Metanephros (tissue), 2 donors: ENCODE results near the gene NXPE1. TPM values are rescaled to one million over a fixed set of nuclear protein-coding genes. Genes with fewer than 3 reads are reported as not detected.

Source experiments
- small RNA-seq: library from RNA; depleted of rRNA; stranded (forward); fragments of <200 nt; gene quantifications from one replicate; pipeline ENCODE3, GENCODE V24; 2014; ENCODE audit warnings: low replicate concordance
- total RNA-seq: library from RNA; depleted of rRNA; stranded (reverse); fragments of >200 nt; gene quantifications from one replicate; pipeline ENCODE4 v1.2.3, GENCODE V29; 2014

NXPE1 gene
- not detected for total RNA-seq

DNA sequence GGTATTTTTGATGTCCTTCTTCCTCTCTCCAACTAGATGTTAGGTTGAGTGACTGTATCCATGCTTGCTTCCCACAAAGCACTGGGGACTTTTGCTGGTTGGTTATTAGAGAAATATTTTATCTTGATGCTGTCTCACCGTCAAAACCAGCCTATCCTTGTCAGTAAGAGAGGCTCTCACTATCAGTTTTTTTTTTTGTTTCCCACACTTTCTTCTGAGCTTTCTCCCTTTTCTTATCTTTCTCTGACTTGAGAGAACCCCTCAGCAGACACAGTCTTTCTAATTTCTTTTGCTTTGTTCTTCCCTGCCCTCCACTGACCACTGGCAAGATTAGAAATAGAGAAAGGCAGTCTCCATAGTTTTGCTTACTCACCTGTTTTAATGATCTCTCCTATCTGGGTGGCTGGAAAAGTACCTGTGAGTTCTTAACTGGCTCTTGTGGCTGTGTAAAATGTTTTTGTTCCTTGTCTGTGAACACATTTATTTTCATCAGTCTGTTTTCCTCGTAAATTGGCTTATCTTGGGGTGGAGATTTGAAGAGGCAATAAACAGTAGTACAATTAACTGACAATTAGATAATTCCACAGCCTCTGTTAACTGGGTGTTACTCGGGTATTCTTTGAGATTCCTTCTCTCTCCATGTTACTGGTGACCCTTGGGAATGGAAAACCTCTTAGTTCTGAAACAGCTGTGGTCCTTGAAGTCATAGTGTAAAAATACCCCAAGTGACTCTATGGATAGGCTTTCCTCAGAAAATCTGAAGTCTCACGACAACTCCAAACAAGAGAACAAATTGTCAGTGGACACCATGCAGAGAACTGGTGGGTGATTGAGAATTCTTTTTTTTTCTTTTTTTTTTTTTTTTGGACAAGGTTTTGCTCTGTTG is at the start of gene NXPE1:
TSS of gene NXPE1 (minus strand) at position 457 of the 886 bp plus-strand sequence. CDS start 8,680 bp downstream, outside the sequence.

GRCh38 chr11:114595571-114595970 is 35.9 kb upstream of the NXPE1 start, which contains the start of gene NXPE4:
Gene NXPE4 (minus strand): TSS chr11:114595786. CDS start chr11:114594759, 1,027 bp downstream.

Small RNA genes within 50 kb of the gene (small RNA-seq; reads per million reads assigned to genes)
- gene RF01210: not detected

Other genes with a start within 250 kb of the NXPE1 start
- gene C11orf71, start 159.4 kb downstream of the NXPE1 start, total RNA-seq: 12.3 TPM
- gene RBM7, start 159.2 kb downstream of the NXPE1 start, total RNA-seq: 37.1 TPM
- 56.8 TPM for gene REXO2, start 120.4 kb downstream of the NXPE1 start, total RNA-seq
- not detected for gene NXPE4, start 35.9 kb upstream of the NXPE1 start, total RNA-seq
- gene NXPE2, start 118.6 kb upstream of the NXPE1 start, total RNA-seq: 0.70 TPM